Loucy (cell line): Measurements from ENCODE around the gene FGF14.

ENCODE experiments used
- H2AFZ ChIP-seq: fragments of 200-600 bp; sonication (generic); 2 replicates; pipeline ENCODE4 v1.6.0; 2016; ENCODE audit warnings: antibody characterized with exemption, mild to moderate bottlenecking, low read length, moderate library complexity
- H3F3A ChIP-seq: fragments of 200-600 bp; 2 replicates; pipeline ENCODE4 v1.6.0; 2016; ENCODE audit warnings: antibody characterized with exemption, low read depth, mild to moderate bottlenecking
- H3K27me3 ChIP-seq: fragments of 200-600 bp; sonication (generic); 2 replicates; pipeline ENCODE4 v1.6.1; 2014; ENCODE audit warnings: low read length, mild to moderate bottlenecking; ENCODE audit not compliant: insufficient read depth, poor library complexity, severe bottlenecking
- H3K36me3 ChIP-seq: fragments of 200-600 bp; sonication (generic); 2 replicates; pipeline ENCODE4 v1.6.1; 2016; ENCODE audit warnings: low read length; ENCODE audit not compliant: insufficient read depth
- H3K4me1 ChIP-seq: fragments of 200-600 bp; sonication (generic); 2 replicates; pipeline ENCODE4 v1.5.1; 2014; ENCODE audit warnings: low read length, mild to moderate bottlenecking; ENCODE audit not compliant: insufficient read depth, poor library complexity, severe bottlenecking
- H3K4me2 ChIP-seq: fragments of 200-600 bp; sonication (generic); 2 replicates; pipeline ENCODE4 v1.6.0; 2014; ENCODE audit warnings: antibody characterized with exemption, low read length, low read depth, mild to moderate bottlenecking; ENCODE audit not compliant: poor library complexity, severe bottlenecking
- H3K4me3 ChIP-seq: fragments of 200-600 bp; sonication (generic); 2 replicates; pipeline ENCODE4 v1.5.1; 2014; ENCODE audit warnings: low read length, mild to moderate bottlenecking, mixed read lengths; ENCODE audit not compliant: poor library complexity, severe bottlenecking
- H3K79me2 ChIP-seq: fragments of 200-600 bp; sonication (generic); 2 replicates; pipeline ENCODE4 v1.6.1; 2014; ENCODE audit warnings: low read length; ENCODE audit not compliant: insufficient read depth
- H3K9ac ChIP-seq: fragments of 200-600 bp; sonication (generic); 2 replicates; pipeline ENCODE4 v1.6.0; 2014; ENCODE audit warnings: mild to moderate bottlenecking, low read depth, low read length, moderate library complexity; ENCODE audit not compliant: poor library complexity, severe bottlenecking
- H3K9me2 ChIP-seq: fragments of 200-600 bp; sonication (generic); replicated peaks from 2 replicates; pipeline ENCODE4 v1.6.1; 2016; ENCODE audit warnings: low read depth, low read length, mixed read lengths
- H3K9me3 ChIP-seq: fragments of 200-600 bp; sonication (generic); 2 replicates; pipeline ENCODE4 v1.6.1; 2014; ENCODE audit warnings: mild to moderate bottlenecking, antibody characterized with exemption, low read length, low read depth; ENCODE audit not compliant: insufficient read depth
- H4K20me1 ChIP-seq: fragments of 200-600 bp; sonication (generic); 2 replicates; pipeline ENCODE4 v1.6.0; 2014; ENCODE audit warnings: antibody characterized with exemption, low read length, mild to moderate bottlenecking; ENCODE audit not compliant: insufficient read depth, poor library complexity, severe bottlenecking
- EZH2phosphoT487 ChIP-seq: fragments of 200-600 bp; IDR thresholded peaks from 2 replicates; pipeline ENCODE4 v1.6.1; 2018; ENCODE audit warnings: antibody characterized with exemption, mild to moderate bottlenecking, moderate library complexity, borderline replicate concordance
- TF ChIP-seq, protein P1 (sequence below): fragments of 200-600 bp; sonication (generic); conservative IDR thresholded peaks from 2 replicates; pipeline ENCODE4 v1.5.1; 2014; ENCODE audit warnings: mild to moderate bottlenecking, antibody characterized with exemption, low read length

FGF14 gene

DNA sequence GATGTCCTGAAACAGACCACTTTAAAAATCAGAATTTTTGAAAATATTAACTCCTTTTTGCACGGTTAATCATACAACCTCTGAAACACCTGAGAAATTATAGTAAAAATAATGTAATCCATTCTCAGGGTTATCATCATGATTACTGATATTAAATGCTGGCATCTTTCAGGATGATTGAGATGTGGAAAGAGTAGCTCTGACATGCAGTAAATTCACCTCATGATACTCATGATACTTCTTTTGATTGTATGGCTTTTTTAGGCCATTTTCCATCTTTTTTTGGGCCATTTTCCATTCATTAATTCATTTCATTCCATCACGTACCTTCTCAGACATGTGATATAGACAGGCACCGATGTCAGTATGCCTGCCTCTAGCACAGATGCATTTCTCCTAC, 85.1 kb downstream of the FGF14 start:
- Histone ChIP-seq H3K4me2 (no peak overlapping the region), H2AFZ (no peak overlapping the region), H3K4me3 (no peak overlapping the region), H4K20me1 (no peaks in the 10 kb centered on the region), H3K79me2 (no peaks in the 10 kb centered on the region), H3K9me3 (no peaks in the 10 kb centered on the region), H3K9me2 (no peaks in the 10 kb centered on the region), H3K36me3 (no peaks in the 10 kb centered on the region), H3F3A (no peaks in the 10 kb centered on the region), H3K9ac (no peak overlapping the region), H3K27me3 (no peaks in the 10 kb centered on the region), H3K4me1 (peaks cover 3% of the 10 kb centered on the region)
- TF ChIP-seq, protein P1, sequence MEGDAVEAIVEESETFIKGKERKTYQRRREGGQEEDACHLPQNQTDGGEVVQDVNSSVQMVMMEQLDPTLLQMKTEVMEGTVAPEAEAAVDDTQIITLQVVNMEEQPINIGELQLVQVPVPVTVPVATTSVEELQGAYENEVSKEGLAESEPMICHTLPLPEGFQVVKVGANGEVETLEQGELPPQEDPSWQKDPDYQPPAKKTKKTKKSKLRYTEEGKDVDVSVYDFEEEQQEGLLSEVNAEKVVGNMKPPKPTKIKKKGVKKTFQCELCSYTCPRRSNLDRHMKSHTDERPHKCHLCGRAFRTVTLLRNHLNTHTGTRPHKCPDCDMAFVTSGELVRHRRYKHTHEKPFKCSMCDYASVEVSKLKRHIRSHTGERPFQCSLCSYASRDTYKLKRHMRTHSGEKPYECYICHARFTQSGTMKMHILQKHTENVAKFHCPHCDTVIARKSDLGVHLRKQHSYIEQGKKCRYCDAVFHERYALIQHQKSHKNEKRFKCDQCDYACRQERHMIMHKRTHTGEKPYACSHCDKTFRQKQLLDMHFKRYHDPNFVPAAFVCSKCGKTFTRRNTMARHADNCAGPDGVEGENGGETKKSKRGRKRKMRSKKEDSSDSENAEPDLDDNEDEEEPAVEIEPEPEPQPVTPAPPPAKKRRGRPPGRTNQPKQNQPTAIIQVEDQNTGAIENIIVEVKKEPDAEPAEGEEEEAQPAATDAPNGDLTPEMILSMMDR: no peak
- TF ChIP-seq EZH2phosphoT487: no peak

DNA sequence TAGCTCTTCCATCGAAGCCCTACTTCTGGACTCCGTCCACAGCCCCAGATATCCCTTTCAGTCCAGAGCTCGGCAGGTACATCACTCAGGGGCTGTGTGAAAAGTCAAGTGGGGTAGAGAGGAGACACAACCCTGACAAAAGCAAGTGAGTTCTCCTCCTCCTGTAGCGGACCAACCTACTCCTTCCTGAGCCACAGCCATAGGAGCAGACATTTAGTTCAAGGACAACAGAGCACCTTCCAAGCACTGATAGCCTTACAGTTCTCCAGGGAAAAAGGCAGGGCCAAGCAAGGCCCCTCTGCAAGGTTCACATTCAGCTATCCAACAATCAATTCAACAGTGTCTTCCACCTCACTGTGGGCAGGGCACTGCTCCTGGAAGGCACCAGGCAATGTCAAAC, 89.0 kb downstream of the FGF14 start:
- Histone ChIP-seq H3K4me3 (no peak overlapping the region), H3K4me2 (no peak overlapping the region), H3K4me1 (peaks cover 3% of the 10 kb centered on the region), H3K79me2 (no peaks in the 10 kb centered on the region), H3K36me3 (no peaks in the 10 kb centered on the region), H3K27me3 (no peaks in the 10 kb centered on the region), H3K9me2 (no peaks in the 10 kb centered on the region), H3K9me3 (no peaks in the 10 kb centered on the region), H3F3A (no peaks in the 10 kb centered on the region), H3K9ac (no peak overlapping the region), H4K20me1 (no peaks in the 10 kb centered on the region), H2AFZ (no peak overlapping the region)
- no peak for TF ChIP-seq EZH2phosphoT487
- TF ChIP-seq, protein P1: no peak

DNA sequence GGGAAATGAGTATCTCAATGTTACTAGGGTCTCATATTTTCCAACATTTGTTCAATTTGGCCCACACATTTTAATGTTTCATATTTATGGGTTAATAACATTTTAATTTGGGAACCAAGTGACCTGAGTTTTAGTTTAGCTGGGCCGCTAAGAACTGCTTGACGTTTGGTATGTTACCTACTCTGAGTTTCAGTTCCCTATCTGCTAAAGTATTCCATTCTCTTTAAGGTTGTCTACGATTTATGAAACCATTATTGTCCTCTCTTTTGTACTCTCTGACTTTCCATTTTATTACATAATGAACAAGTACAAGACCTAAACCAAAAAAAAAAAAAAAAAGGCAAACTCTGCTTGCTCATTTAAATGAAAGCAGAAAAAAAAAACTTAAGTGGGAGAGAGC, 89.9 kb downstream of the FGF14 start:
- no peaks in the 10 kb centered on the region for H4K20me1 ChIP-seq
- no peaks in the 10 kb centered on the region for H3K36me3 ChIP-seq
- H3K4me2 ChIP-seq: no peak overlapping the region
- no peaks in the 10 kb centered on the region for H3K9me2 ChIP-seq
- no peaks in the 10 kb centered on the region for H3K79me2 ChIP-seq
- no peaks in the 10 kb centered on the region for H3K9me3 ChIP-seq
- H3K4me1 ChIP-seq: peaks cover 3% of the 10 kb centered on the region
- no peak overlapping the region for H3K4me3 ChIP-seq
- no peaks in the 10 kb centered on the region for H3F3A ChIP-seq
- H2AFZ ChIP-seq: no peak overlapping the region
- no peaks in the 10 kb centered on the region for H3K27me3 ChIP-seq
- TF ChIP-seq EZH2phosphoT487: no peak
- TF ChIP-seq, protein P1: no peak
- H3K9ac ChIP-seq: no peak overlapping the region
